GM12872 (cell line): ENCODE results near the gene VPS16.

ENCODE experiments used
- TF ChIP-seq, protein P1 (sequence below): IDR thresholded peaks from 3 replicates; pipeline ENCODE4 v1.5.1; 2011; ENCODE audit warnings: low read depth, mild to moderate bottlenecking, low read length, moderate library complexity; ENCODE audit not compliant: insufficient read depth

Gene VPS16

DNA sequence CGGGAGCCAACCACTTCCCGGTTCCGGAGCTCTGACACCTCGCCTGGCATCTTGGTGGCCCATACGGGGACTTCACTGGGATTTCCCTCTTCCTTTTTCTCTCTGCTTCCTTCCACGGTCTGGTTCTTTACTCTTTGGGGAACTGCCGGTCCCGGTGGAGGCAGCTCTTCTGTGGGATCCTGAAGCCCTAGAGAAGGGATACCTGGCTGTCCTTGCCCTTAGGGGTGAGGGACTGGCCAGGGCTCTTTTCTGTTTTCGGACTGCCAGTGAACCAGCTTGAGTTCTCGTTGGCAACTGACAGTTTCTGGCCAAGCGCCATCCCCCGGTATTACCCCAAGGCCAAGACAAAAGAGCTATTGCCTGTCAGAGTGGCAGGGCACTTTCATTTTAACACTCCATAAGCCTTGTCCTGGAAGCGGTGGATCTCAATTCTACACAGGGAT lies 39.2 kb upstream of the VPS16 start:
- TF ChIP-seq, protein P1, sequence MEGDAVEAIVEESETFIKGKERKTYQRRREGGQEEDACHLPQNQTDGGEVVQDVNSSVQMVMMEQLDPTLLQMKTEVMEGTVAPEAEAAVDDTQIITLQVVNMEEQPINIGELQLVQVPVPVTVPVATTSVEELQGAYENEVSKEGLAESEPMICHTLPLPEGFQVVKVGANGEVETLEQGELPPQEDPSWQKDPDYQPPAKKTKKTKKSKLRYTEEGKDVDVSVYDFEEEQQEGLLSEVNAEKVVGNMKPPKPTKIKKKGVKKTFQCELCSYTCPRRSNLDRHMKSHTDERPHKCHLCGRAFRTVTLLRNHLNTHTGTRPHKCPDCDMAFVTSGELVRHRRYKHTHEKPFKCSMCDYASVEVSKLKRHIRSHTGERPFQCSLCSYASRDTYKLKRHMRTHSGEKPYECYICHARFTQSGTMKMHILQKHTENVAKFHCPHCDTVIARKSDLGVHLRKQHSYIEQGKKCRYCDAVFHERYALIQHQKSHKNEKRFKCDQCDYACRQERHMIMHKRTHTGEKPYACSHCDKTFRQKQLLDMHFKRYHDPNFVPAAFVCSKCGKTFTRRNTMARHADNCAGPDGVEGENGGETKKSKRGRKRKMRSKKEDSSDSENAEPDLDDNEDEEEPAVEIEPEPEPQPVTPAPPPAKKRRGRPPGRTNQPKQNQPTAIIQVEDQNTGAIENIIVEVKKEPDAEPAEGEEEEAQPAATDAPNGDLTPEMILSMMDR: no peak

DNA sequence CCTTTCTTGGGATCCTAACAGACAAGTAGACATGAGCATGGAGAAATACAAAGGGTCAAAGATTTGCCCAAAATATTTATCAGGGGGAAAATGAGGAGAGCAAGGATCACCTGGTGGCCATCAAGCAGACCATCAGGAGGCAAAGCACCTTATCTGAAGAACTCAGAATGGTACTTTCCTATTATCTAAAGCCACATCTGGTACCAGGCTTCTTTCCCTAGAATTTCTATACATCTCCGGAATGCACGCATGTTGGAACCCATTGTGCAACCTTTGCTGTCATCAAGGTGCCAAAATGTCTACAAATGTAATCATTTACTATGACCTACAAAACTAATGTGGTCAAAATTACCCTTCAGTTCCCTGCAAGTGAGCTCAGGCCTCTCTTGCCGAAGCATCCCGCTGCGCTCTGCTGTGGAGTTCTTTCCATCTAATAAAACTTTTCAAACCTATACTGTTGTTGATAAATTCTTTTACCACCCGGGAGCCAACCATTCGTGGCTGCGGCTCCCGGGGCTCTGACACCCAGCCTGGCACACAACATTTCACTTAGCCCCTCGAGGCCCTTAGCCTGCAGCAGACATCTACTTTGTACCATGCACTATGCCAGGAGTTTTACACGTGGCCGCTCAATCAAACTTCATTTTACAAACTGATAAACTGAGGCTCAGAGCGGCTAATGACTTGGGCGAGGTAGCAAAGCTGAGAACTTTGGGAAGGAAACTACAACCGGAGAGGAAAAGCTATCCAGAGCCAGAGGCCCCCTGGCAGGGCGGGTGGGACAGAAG lies 36.3 kb upstream of the VPS16 start:
- TF ChIP-seq, protein P1: no peak

GRCh38 chr20:2804852-2805688 lies 35.5 kb upstream of the VPS16 start:
- TF ChIP-seq, protein P1: no peak

- TF ChIP-seq, protein P1: no peak
These were observed 34.7 kb upstream of the VPS16 start for GRCh38 chr20:2805689-2806350.

DNA sequence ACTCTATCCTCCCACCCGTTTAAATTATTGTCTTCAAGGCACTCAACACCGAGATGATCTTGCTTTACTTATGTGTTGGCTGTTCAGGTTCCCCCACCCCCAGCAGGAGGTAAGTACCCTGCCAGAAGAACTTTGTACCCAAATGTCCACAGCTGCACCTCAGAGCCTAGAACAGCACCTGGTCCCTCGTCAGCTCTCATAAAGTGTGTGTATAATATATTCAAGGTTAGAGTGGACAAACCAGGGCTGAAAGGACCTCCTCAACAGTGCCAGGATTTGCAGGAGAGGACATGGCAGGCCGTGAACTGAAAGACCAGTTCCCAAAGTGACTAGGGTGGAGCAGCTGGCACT lies 34.2 kb upstream of the VPS16 start:
- TF ChIP-seq, protein P1: no peak

GRCh38 chr20:2807019-2807418 lies 33.5 kb upstream of the VPS16 start:
- TF ChIP-seq, protein P1: no peak

DNA sequence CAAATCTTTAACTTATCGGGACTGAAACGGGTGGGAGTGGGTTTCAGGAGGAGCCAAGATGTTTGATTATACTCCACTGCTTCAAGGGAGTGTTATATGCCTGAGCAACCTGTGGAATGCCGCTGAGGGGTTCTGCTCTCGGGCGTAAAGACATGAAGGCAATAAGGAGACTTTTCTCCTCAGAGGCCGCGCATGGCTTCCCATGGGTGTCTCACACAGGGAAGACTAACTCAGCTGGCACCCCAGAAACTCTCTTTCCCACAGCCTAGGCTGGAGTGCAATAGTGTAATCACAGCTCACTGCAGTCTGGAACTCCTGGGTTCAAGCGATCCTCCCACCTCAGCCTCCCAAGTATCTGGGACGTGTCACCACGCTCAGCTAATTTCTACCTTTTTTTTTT lies 30.9 kb upstream of the VPS16 start:
- TF ChIP-seq, protein P1: no peak
